Cardiac fibroblast (primary cell): Measurements from ENCODE around the gene ELK1.

ENCODE experiments used
- DNase-seq, 2 donors: peaks; one replicate each; pipeline versions ENCODE4 v3.0.0 to v3.0.0-alpha.2; 2010; ENCODE audit warnings: low read depth in 2 of 2
- H3K4me3 ChIP-seq, 2 donors: replicated peaks in 1 of 2; 1 replicate in 1 of 2; 2 replicates in 1 of 2; pipeline ENCODE4 v1.5.1; 2011; ENCODE audit warnings: low read depth in 2 of 2, low read length in 2 of 2, mild to moderate bottlenecking in 2 of 2, moderate library complexity in 1 of 2
- TF ChIP-seq, protein P1 (sequence below): IDR thresholded peaks from one replicate; pipeline ENCODE4 v1.5.1; 2011; ENCODE audit warnings: low read depth, mild to moderate bottlenecking, low read length, inconsistent platforms

ELK1 gene

DNA sequence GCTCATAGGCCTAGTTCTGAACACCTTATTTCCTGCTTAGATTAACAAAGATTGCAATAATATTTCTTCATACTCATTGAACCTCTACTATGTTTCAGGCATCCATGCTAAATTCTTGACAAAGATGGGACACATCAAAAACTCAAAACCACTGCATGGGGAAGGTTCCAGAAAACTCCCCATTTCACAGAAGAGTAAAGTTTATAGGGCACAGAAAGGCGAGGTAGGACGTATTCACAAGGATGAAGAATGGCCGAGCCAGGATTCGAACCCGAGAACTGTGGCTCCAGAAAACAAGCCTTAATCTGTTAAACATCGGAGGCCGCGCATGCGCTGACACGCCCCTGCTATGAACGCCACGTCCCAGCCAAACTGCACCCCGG lies 7.9 kb upstream of the ELK1 start:
- no peak for DNase-seq
- TF ChIP-seq, protein P1, sequence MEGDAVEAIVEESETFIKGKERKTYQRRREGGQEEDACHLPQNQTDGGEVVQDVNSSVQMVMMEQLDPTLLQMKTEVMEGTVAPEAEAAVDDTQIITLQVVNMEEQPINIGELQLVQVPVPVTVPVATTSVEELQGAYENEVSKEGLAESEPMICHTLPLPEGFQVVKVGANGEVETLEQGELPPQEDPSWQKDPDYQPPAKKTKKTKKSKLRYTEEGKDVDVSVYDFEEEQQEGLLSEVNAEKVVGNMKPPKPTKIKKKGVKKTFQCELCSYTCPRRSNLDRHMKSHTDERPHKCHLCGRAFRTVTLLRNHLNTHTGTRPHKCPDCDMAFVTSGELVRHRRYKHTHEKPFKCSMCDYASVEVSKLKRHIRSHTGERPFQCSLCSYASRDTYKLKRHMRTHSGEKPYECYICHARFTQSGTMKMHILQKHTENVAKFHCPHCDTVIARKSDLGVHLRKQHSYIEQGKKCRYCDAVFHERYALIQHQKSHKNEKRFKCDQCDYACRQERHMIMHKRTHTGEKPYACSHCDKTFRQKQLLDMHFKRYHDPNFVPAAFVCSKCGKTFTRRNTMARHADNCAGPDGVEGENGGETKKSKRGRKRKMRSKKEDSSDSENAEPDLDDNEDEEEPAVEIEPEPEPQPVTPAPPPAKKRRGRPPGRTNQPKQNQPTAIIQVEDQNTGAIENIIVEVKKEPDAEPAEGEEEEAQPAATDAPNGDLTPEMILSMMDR: no peak
- peak overlapping the region; percentile 47 to 62 for H3K4me3 ChIP-seq

DNA sequence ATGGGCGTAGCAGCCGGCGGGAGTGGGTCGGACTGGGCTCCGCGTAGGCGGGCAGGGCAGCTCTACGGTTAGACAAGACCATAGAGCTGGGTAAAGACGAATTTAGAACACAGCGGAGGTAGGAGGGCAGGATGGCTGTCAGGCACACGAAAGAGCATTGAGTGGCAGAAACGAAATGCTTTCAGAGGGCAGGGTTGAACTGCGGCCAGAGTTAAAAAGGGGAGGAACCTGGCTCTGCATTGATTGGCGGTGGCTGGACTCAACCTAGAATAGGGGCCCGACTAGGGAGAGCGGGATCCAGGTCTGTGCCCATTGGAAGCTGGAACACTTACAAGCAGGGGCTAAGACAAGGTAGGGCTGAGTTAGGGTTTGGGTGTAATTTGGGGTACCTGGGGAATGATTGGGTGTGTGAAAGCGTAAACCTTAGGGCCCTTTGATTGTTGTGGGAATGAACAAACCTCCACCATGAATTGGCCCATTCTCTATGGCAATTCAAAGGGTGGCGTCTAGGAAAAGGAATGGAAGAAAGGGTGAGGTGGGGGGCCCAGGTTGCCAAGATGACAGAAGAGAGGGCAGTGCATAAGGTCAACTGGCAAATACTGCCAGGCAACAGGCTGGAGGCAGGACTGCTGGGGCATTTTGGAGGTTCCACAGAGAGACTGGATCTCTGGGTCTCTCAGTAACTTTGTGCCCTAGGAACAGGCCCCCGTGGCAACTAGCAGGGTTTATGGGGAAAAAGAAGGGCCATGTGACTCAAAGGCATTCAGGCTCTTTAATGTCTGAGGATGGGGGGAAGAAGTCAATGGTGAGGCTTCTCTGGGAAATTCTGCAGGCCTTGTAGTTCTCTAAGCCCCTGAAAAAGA lies 911 bp upstream of the ELK1 start:
- H3K4me3 ChIP-seq: peak overlapping the region in 1 of 2 donors; percentile 42
- no peak for DNase-seq

DNA sequence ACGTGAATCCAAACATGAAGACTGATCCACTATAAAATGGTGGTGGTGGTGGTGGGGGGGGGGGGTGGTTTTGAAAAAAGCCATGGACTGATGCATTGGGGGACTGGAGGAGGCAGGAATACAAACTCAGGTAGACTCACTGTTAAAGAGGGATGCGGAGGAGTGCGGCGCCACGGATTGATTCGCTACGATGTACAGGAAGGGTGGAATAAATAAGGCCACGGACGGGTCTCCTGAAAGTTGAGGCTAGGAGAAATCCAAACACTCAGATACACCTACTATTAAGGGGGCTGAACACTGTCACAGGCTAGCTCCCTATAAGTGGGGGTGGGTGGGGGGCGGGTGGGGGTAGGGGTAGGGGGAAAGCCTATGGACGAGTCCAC lies 591 bp downstream of the ELK1 start:
- no peak for DNase-seq
- H3K4me3 ChIP-seq: peak overlapping the region; percentile 72 to 73
- TF ChIP-seq, protein P1: no peak

More for the DNA sequence above, 911 bp upstream of the ELK1 start:
- TF ChIP-seq, protein P1: no peak

DNA sequence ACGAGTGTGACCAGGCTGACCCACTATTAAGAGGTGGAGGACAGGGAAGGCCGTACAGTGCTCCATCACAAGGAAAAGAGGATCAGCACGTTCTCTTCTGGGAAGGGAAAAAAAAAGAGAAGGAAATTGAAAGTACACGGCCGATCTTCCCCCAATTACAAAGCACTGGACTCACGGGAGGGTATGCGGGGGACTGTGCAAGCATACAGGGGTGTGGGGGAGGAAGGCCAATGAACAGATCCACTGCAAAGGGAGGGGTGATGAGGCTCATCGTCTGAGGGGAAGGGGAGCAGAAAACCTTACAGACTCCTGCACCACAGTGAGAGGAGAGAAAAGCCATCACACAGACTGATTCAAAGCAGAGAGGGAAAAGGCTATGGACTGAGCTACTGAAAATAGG lies 1.1 kb downstream of the ELK1 start:
- no peak for DNase-seq
- H3K4me3 ChIP-seq: peak overlapping the region; percentile 72 to 73
- TF ChIP-seq, protein P1: no peak

DNA sequence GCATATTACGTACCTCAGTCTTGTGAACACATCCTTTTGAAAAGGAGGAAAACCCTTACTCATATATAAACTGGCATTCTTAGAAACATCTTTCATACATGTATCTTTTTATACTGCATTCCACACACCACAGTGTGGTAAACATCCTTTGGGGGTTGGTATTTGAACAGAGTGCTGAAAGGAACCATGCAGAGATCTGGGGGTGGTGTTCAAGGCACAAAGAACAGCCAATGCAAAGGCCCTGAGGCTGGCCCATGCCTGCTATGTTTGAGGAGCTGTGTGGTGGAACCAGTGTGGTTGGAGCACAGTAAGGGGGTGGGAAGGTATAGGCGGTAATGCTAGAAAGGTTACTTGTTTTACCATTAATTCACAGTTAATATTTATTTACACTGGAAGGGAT lies 2.0 kb downstream of the ELK1 start:
- no peak for DNase-seq
- TF ChIP-seq, protein P1: no peak
- H3K4me3 ChIP-seq: no peak overlapping the region

DNA sequence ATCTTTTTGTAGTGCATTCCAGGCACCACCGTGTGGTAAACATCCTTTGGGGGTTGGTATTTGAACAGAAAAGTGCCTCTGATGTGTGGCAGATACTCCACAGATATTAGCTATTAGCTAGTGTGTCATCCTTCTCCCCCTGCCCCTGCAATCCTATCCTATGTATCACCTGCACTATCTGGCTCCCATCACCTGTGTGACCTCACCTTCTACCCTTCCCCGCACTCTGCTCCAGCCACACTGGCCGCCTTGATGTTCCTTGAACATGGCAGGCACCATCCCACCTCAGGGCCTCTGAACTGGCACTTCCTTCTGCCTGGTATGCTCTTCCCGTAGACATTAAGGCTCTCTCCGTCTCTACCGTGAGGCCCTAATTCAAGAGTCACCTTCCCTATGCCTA lies 3.7 kb downstream of the ELK1 start:
- TF ChIP-seq, protein P1: no peak
- no peak overlapping the region for H3K4me3 ChIP-seq
- DNase-seq: no peak

DNA sequence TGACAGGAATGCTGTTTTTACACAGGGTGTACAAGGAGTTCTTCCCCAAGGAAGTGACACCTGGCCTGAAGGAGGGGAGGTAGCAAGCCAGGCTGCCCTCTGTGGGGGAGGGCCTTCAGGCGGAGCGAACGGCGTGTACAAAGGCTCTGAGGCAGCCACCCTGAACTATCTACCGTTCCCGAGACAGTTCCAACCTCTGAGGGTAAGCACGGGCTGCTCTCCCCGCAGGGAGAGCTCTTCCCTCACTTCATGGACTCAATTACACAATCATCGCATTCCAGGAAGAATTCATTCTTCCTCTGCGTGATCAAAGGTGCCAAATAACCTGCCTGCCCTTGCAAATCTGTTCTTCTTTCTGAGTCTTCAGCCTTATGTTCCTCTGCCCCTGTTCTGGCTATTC lies 4.8 kb downstream of the ELK1 start:
- TF ChIP-seq, protein P1: no peak
- peak in 1 of 2 donors; percentile 16 for DNase-seq
- no peak overlapping the region for H3K4me3 ChIP-seq
